WTC11 (cell line): ENCODE data around the gene DR1. TPM values are rescaled to one million over a fixed set of nuclear protein-coding genes. Genes with fewer than 3 reads are reported as not detected.
A peak's percentile ranks its signal among the peaks of the same experiment; 100 is the strongest.

Source experiments
- ATAC-seq: fragments of 200-7000 bp; cut with Tn5 transposase; 2 replicates; pipeline ENCODE4 v1.10.0; 2021; ENCODE audit warnings: mild to moderate bottlenecking, moderate library complexity
- CTCF ChIA-PET: fragments of 300-600 bp; sonication (Branson Sonifier 250); formaldehyde crosslinking; loops from one replicate; lab custom pipeline; 2021; ENCODE audit warnings: antibody characterized with exemption; lab: Charles Lee
- POLR2A ChIA-PET: fragments of 350-600 bp; sonication (Branson Sonifier 250); formaldehyde crosslinking; loops from one replicate; lab custom pipeline; 2021; ENCODE audit warnings: antibody characterized with exemption; lab: Charles Lee
- DNase-seq: peaks from one replicate; pipeline ENCODE4 v3.0.0; 2021; ENCODE audit warnings: low spot score
- H3K27ac Mint-ChIP-seq: 2 replicates; pipeline ENCODE4 v1.8.0; 2021; ENCODE audit warnings: mixed read lengths
- H3K27me3 Mint-ChIP-seq: 2 replicates; pipeline ENCODE4 v1.8.0; 2021; ENCODE audit warnings: low read depth, mild to moderate bottlenecking, moderate library complexity, mixed read lengths
- H3K36me3 Mint-ChIP-seq: 2 replicates; pipeline ENCODE4 v1.8.0; 2021; ENCODE audit warnings: mixed read lengths
- H3K4me1 Mint-ChIP-seq: 2 replicates; pipeline ENCODE4 v1.8.0; 2022; ENCODE audit warnings: mixed read lengths
- H3K4me3 Mint-ChIP-seq: 2 replicates; pipeline ENCODE4 v1.8.0; 2021; ENCODE audit warnings: mild to moderate bottlenecking, moderate library complexity, mixed read lengths
- H3K9me3 Mint-ChIP-seq: 2 replicates; pipeline ENCODE4 v1.8.0; 2021; ENCODE audit warnings: mixed read lengths
- ATF2 ChIP-seq: sonication (generic); formaldehyde crosslinking; IDR thresholded peaks from 2 replicates; pipeline ENCODE4 v1.8.1; 2022; ENCODE audit warnings: low read depth, missing genetic modification reagents, borderline replicate concordance
- CREM ChIP-seq: sonication (generic); formaldehyde crosslinking; IDR thresholded peaks from 2 replicates; pipeline ENCODE4 v1.8.1; 2022; ENCODE audit warnings: mild to moderate bottlenecking, missing genetic modification reagents, moderate library complexity
- E2F4 ChIP-seq: sonication (generic); formaldehyde crosslinking; IDR thresholded peaks from 2 replicates; pipeline ENCODE4 v1.8.1; 2022; ENCODE audit warnings: low read depth, mild to moderate bottlenecking, moderate library complexity, missing genetic modification reagents, borderline replicate concordance
- HMGXB4 ChIP-seq: sonication (generic); formaldehyde crosslinking; IDR thresholded peaks from 2 replicates; pipeline ENCODE4 v1.8.1; 2023; ENCODE audit warnings: mild to moderate bottlenecking, moderate library complexity, missing genetic modification reagents
- IRF1 ChIP-seq: sonication (generic); formaldehyde crosslinking; IDR thresholded peaks from 2 replicates; pipeline ENCODE4 v1.8.0; 2023; ENCODE audit warnings: missing genetic modification reagents
- KAT7 ChIP-seq: sonication (generic); formaldehyde crosslinking; IDR thresholded peaks from 2 replicates; pipeline ENCODE4 v1.8.1; 2023; ENCODE audit warnings: missing genetic modification reagents, mild to moderate bottlenecking, borderline replicate concordance
- PREB ChIP-seq: sonication (generic); formaldehyde crosslinking; IDR thresholded peaks from 2 replicates; pipeline ENCODE4 v1.8.1; 2022; ENCODE audit warnings: mild to moderate bottlenecking, missing genetic modification reagents, moderate library complexity, borderline replicate concordance
- RORB ChIP-seq: fragments of 250-450 bp; sonication (Bioruptor Pico); IDR thresholded peaks from 2 replicates; pipeline ENCODE4 v1.9.0; 2021; ENCODE audit warnings: mild to moderate bottlenecking
- USF2 ChIP-seq: sonication (generic); formaldehyde crosslinking; IDR thresholded peaks from 2 replicates; pipeline ENCODE4 v1.8.1; 2023; ENCODE audit warnings: mild to moderate bottlenecking, missing genetic modification reagents, moderate library complexity
- ZNF232 ChIP-seq: sonication (generic); formaldehyde crosslinking; IDR thresholded peaks from 2 replicates; pipeline ENCODE4 v1.8.0; 2022; ENCODE audit warnings: mild to moderate bottlenecking, missing genetic modification reagents
- ZNF263 ChIP-seq: sonication (generic); formaldehyde crosslinking; IDR thresholded peaks from 2 replicates; pipeline ENCODE4 v1.8.1; 2022; ENCODE audit warnings: low read depth, mild to moderate bottlenecking, moderate library complexity, missing genetic modification reagents
- total RNA-seq: library from RNA; stranded (reverse); gene quantifications from 3 replicates; pipeline ENCODE4 v1.2.3, GENCODE V29; 2021
- TF ChIP-seq, protein P1 (sequence below): sonication (generic); formaldehyde crosslinking; conservative IDR thresholded peaks from 2 replicates; pipeline ENCODE4 v1.8.1; 2022; ENCODE audit warnings: mild to moderate bottlenecking, missing genetic modification reagents
- TF ChIP-seq, protein P2 (sequence below): fragments of 250-450 bp; sonication (Bioruptor Pico); IDR thresholded peaks from 2 replicates; pipeline ENCODE4 v1.9.0; 2021; ENCODE audit warnings: moderate library complexity, mild to moderate bottlenecking, inconsistent platforms, borderline replicate concordance
- TF ChIP-seq, protein P3 (sequence below): sonication (generic); formaldehyde crosslinking; IDR thresholded peaks from 2 replicates; pipeline ENCODE4 v1.8.1; 2023; ENCODE audit warnings: mild to moderate bottlenecking, missing genetic modification reagents, borderline replicate concordance

Gene DR1
- total RNA-seq, 1 experiment from 2014 or later, result 62.8 TPM

DNA sequence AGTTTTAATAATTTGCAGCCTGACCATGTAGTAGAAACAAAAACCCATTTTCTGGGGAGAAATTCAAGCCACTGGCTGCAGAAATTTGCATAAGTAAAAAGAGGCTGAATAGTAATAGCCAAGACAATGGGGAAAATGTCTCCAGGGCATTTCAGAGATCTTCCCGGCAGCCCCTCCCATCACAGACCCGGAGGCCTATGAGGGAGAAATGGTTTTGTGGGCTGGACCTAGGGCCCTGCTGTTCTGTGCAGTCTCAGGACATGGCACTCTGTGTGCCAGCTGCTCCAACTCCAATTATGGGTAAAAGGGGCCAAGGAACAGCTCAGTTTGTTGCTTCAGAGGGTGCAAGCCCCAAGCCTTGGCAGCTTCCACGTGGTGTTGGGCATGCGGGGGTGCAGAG lies 62.5 kb downstream of the DR1 start:
- peaks cover 27% of the 10 kb centered on the region for H3K4me1 Mint-ChIP-seq
- ATAC-seq (no peak), DNase-seq (no peak)
- POLR2A ChIA-PET, result no interaction called here
- peaks cover 38% of the 10 kb centered on the region for H3K36me3 Mint-ChIP-seq
- H3K9me3 Mint-ChIP-seq, result peaks cover 62% of the 10 kb centered on the region
- H3K27ac Mint-ChIP-seq, result no peak overlapping the region
- no peak overlapping the region for H3K4me3 Mint-ChIP-seq
- CTCF ChIA-PET, result no interaction called here
- peaks cover 24% of the 10 kb centered on the region for H3K27me3 Mint-ChIP-seq
- no peak for TF ChIP-seq IRF1
- no peak for TF ChIP-seq HMGXB4 (CRISPR knock-in tag)
- TF ChIP-seq KAT7 (CRISPR knock-in tag), result no peak

DNA sequence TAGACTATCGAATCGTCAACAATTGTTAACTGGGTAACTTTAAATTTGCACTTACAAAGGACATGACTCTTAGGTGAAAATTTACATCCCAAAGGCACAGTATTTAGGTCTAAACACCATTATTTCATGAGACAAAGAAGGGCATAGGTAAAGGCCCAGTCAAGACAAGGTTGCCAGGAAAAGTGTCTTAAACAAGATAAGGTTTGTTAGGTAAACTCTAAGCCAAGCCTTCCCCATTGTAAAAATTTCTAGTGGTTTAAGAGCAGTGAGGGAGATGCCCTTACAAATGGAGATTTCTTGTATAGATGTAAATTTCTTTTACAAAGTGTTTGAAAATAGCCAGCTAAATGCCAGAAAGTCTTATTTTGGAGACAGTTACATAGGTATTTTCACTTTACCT lies 65.3 kb downstream of the DR1 start:
- no peak for DNase-seq
- Mint-ChIP-seq H3K36me3 (peaks cover 38% of the 10 kb centered on the region), H3K4me3 (peak overlapping the region; percentile 35; the same call in 1 of the 2 replicates), H3K9me3 (peaks cover 51% of the 10 kb centered on the region), H3K27me3 (peaks cover 24% of the 10 kb centered on the region), H3K4me1 (peaks cover 46% of the 10 kb centered on the region), H3K27ac (peak overlapping the region; percentile 94)
- ChIA-PET POLR2A (no interaction called here), CTCF (interaction anchor here (0.6 kb wide), 1 partner anchor 10 kb away, joined by 4 read pairs; no protein-coding TSS in a partner anchor)
- ATAC-seq, result peak; percentile 97
- TF ChIP-seq RORB (CRISPR knock-in tag), result no peak
- no peak for TF ChIP-seq CREM (CRISPR knock-in tag)
- TF ChIP-seq ZNF263 (CRISPR knock-in tag), result no peak

DNA sequence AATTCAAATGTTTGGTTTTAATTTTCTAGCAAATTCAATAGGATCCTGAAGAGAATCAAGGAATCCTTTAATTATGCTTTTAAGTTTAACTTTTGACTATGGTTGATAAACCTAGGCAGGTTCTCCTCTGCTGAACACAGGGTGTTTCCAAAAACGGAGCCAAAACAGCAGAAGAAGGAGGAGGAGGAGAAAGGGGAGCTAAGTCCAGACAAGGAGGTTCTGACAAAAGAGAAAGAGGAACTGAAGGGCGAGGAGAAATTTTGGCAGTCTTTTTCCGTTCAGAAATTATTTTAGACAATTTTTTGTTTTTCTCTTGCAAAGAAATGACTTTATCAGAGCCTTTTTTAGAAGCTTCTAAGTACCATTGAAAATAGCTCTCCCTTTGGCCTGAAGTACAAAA lies 69.0 kb downstream of the DR1 start:
- Mint-ChIP-seq H3K27ac (no peak overlapping the region), H3K4me3 (no peak overlapping the region), H3K4me1 (peaks cover 49% of the 10 kb centered on the region), H3K36me3 (peaks cover 4% of the 10 kb centered on the region), H3K27me3 (no peaks in the 10 kb centered on the region), H3K9me3 (peaks cover 19% of the 10 kb centered on the region)
- ChIA-PET POLR2A (no interaction called here), CTCF (interaction anchor here (1.5 to 1.6 kb wide), 2 partner anchors 19 to 110 kb away, joined by 5 read pairs; no protein-coding TSS in a partner anchor)
- no peak for DNase-seq
- ATAC-seq, result no peak
- TF ChIP-seq, protein P1, sequence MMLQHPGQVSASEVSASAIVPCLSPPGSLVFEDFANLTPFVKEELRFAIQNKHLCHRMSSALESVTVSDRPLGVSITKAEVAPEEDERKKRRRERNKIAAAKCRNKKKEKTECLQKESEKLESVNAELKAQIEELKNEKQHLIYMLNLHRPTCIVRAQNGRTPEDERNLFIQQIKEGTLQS (CRISPR knock-in tag), result no peak
- TF ChIP-seq, protein P2, sequence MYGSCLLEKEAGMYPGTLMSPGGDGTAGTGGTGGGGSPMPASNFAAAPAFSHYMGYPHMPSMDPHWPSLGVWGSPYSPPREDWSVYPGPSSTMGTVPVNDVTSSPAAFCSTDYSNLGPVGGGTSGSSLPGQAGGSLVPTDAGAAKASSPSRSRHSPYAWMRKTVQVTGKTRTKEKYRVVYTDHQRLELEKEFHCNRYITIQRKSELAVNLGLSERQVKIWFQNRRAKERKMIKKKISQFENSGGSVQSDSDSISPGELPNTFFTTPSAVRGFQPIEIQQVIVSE (CRISPR knock-in tag), result no peak
- TF ChIP-seq, protein P3, sequence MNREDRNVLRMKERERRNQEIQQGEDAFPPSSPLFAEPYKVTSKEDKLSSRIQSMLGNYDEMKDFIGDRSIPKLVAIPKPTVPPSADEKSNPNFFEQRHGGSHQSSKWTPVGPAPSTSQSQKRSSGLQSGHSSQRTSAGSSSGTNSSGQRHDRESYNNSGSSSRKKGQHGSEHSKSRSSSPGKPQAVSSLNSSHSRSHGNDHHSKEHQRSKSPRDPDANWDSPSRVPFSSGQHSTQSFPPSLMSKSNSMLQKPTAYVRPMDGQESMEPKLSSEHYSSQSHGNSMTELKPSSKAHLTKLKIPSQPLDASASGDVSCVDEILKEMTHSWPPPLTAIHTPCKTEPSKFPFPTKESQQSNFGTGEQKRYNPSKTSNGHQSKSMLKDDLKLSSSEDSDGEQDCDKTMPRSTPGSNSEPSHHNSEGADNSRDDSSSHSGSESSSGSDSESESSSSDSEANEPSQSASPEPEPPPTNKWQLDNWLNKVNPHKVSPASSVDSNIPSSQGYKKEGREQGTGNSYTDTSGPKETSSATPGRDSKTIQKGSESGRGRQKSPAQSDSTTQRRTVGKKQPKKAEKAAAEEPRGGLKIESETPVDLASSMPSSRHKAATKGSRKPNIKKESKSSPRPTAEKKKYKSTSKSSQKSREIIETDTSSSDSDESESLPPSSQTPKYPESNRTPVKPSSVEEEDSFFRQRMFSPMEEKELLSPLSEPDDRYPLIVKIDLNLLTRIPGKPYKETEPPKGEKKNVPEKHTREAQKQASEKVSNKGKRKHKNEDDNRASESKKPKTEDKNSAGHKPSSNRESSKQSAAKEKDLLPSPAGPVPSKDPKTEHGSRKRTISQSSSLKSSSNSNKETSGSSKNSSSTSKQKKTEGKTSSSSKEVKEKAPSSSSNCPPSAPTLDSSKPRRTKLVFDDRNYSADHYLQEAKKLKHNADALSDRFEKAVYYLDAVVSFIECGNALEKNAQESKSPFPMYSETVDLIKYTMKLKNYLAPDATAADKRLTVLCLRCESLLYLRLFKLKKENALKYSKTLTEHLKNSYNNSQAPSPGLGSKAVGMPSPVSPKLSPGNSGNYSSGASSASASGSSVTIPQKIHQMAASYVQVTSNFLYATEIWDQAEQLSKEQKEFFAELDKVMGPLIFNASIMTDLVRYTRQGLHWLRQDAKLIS, result no peak
- no peak for TF ChIP-seq E2F4
- no peak for TF ChIP-seq PREB (CRISPR knock-in tag)
- no peak for TF ChIP-seq USF2 (CRISPR knock-in tag)
- TF ChIP-seq ATF2, result no peak
- TF ChIP-seq ZNF232 (CRISPR knock-in tag), result no peak
